ENCODE measurements around the gene STK39. TPM values are rescaled to one million over a fixed set of nuclear protein-coding genes. Genes with fewer than 3 reads are reported as not detected.

Gene STK39
- total RNA-seq, 3 donors from 2014 or later, result 16.4 to 22.9 (median 19.2) TPM

DNA sequence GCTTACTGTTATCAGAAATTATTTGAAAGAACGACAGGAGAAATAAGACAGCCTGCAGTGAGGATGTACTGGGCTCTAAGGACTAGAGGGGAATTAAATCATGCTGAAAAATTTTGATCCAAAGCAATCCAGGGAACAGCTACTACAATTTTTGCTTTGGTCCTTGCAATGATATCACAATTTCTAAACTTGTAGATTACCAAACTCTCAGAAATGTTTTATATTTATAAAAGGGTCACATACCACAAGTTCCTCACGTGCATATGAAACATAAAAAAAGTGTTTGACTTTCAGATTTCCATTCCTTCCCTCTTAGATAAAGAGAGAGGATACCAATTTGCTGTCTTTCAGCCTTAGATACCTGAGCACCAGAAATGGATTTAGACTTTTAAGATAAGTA lies 261.2 kb downstream of the STK39 start:
- Histone ChIP-seq H3K9me3 (no peaks in the 10 kb centered on the region), H3K4me1 (no peaks in the 10 kb centered on the region), H3K4me3 (no peak overlapping the region), H3K36me3 (no peaks in the 10 kb centered on the region), H3K27ac (no peak overlapping the region), H3K27me3 (no peaks in the 10 kb centered on the region)
- intact Hi-C loops (cut with DNase I; ENCODE audit: low total_unique reads), result no loop called here
- TF ChIP-seq POLR2AphosphoS5 (IDR thresholded peaks at IDR 0.05), result no peak
- no peak for TF ChIP-seq CTCF (IDR thresholded peaks at IDR 0.05)
- no peak for TF ChIP-seq POLR2A (IDR thresholded peaks at IDR 0.05)
- no peak for DNase-seq (ENCODE audit: low spot score in 2 of 2)

GRCh38 chr2:167981945-167982344 lies 265.4 kb downstream of the STK39 start:
- TF ChIP-seq CTCF (IDR thresholded peaks at IDR 0.05) (no peak), POLR2A (IDR thresholded peaks at IDR 0.05) (no peak), POLR2AphosphoS5 (IDR thresholded peaks at IDR 0.05) (no peak)
- DNase-seq (ENCODE audit: low spot score in 2 of 2), result no peak

DNA sequence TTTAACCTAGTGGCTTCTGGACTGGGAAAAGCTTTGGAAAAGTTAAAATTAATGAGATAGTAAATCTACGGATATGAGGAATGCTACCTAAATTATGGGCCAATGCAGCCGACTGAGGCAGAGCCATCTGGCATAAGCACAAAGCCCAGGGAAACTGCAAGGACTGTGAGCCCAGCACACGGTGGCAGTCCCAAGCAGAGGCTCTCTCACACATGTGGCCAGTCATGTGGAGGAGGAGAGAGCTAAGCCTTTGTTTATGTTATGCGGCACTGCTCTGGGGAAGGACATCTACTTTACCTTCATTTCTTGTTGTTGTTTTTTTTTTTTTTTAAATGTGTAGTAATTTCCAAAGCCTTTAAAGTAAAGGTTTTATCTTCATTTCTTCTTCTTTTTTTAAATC lies 267.0 kb downstream of the STK39 start:
- H3K4me3 ChIP-seq, result no peak overlapping the region
- H3K27me3 ChIP-seq, result no peaks in the 10 kb centered on the region
- TF ChIP-seq CTCF (IDR thresholded peaks at IDR 0.05), result no peak
- TF ChIP-seq POLR2A (IDR thresholded peaks at IDR 0.05), result no peak
- no peak for TF ChIP-seq POLR2AphosphoS5 (IDR thresholded peaks at IDR 0.05)
- no peaks in the 10 kb centered on the region for H3K4me1 ChIP-seq
- no peaks in the 10 kb centered on the region for H3K36me3 ChIP-seq
- DNase-seq (ENCODE audit: low spot score in 2 of 2), result no peak
- intact Hi-C loops (cut with DNase I; ENCODE audit: low total_unique reads), result no loop called here
- no peak overlapping the region for H3K27ac ChIP-seq
- H3K9me3 ChIP-seq, result no peaks in the 10 kb centered on the region

More at GRCh38 chr2:167981945-167982344, 265.4 kb downstream of the STK39 start:
- Histone ChIP-seq H3K4me1 (no peaks in the 10 kb centered on the region), H3K27ac (no peak overlapping the region), H3K27me3 (no peaks in the 10 kb centered on the region), H3K9me3 (no peaks in the 10 kb centered on the region), H3K4me3 (no peak overlapping the region), H3K36me3 (no peaks in the 10 kb centered on the region)
- intact Hi-C loops (cut with DNase I; ENCODE audit: low total_unique reads), result no loop called here

DNA sequence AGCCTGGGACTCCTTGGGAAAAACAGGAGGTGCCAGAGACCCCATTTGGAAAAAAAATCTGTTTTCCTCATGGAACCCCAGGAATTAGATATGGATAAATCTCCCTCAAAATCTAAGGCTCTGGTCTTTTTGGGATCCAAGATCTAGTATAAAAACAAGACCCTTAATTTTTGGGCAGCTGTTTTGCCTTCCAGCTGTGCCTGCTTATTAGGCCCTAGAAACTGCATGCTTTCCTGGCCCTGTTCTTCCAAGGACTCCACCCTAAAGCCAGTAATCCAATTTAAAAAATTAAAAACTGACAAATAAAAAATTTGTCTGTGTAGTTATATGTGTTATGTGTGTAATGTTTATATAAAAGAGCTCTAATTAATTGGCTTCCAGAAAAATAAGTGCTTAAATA lies 274.6 kb downstream of the STK39 start:
- Histone ChIP-seq H3K36me3 (no peaks in the 10 kb centered on the region), H3K9me3 (peaks cover 0 to 4% of the 10 kb centered on the region in 2 donors), H3K27ac (no peak overlapping the region), H3K4me1 (no peaks in the 10 kb centered on the region), H3K4me3 (no peak overlapping the region), H3K27me3 (no peaks in the 10 kb centered on the region)
- TF ChIP-seq CTCF (IDR thresholded peaks at IDR 0.05) (no peak), POLR2A (IDR thresholded peaks at IDR 0.05) (no peak), POLR2AphosphoS5 (IDR thresholded peaks at IDR 0.05) (no peak)
- intact Hi-C loops (cut with DNase I; ENCODE audit: low total_unique reads), result no loop called here
- DNase-seq (ENCODE audit: low spot score in 2 of 2), result no peak

- intact Hi-C loops (cut with DNase I; ENCODE audit: low total_unique reads), result no loop called here
- H3K36me3 ChIP-seq, result no peaks in the 10 kb centered on the region
- no peaks in the 10 kb centered on the region for H3K4me1 ChIP-seq
- DNase-seq (ENCODE audit: low spot score in 2 of 2), result no peak
- no peak for TF ChIP-seq POLR2AphosphoS5 (IDR thresholded peaks at IDR 0.05)
- no peak for TF ChIP-seq POLR2A (IDR thresholded peaks at IDR 0.05)
- no peak for TF ChIP-seq CTCF (IDR thresholded peaks at IDR 0.05)
- peaks cover 0 to 4% of the 10 kb centered on the region in 2 donors for H3K9me3 ChIP-seq
- no peak overlapping the region for H3K27ac ChIP-seq
- H3K4me3 ChIP-seq, result no peak overlapping the region
- H3K27me3 ChIP-seq, result no peaks in the 10 kb centered on the region
These were observed 275.4 kb downstream of the STK39 start for GRCh38 chr2:167972020-167972419.
